Heart left ventricle (tissue), 13 donors: Measurements from ENCODE around the gene USP46.

Source experiments
- CTCF ChIP-seq, 12 donors: fragments of 200-600 bp; sonication (generic) in 4 of 12; IDR thresholded peaks; one replicate each; pipeline versions ENCODE4 v1.5.0 to v1.8.0; 2018 to 2022; ENCODE audit warnings: antibody characterized with exemption in 12 of 12, mild to moderate bottlenecking in 5 of 12
- POLR2A ChIP-seq, 2 donors: fragments of 450-650 bp; IDR thresholded peaks; one replicate each; pipeline ENCODE4 v1.6.1; 2017; ENCODE audit warnings: antibody characterized with exemption in 2 of 2, mild to moderate bottlenecking in 2 of 2, moderate library complexity in 2 of 2
- donor health status: ischemic (EF 13 %, LVEDD 7.1; RV severe dilation, severe dysfunction).
- donor health status: DM: no; HTN: yes; CAD: no.
- donor health status: DM: no; HTN: no; CAD: no.
- donor health status: ischemic (EF 25% LVEDD 6.9; RV normal size, moderate dysfunction).
- donor health status: ischemic (EF 25% LVEDD 5.7; RV mildly dilated, moderate dysfunction).
- donor health status: ischemic (EF 35%, LVEDD 5.7; RV mildly dilated, moderate dysfunction).
- donor health status: nonischemic (EF 11% LVEDD 7.7; RV severe dilation, severe dysfunction).
- donor health status: DM: yes; HTN: yes; CAD: no.
- donor health status: PGD.
- donor health status: ischemic (EF 29% LVEDD 5.4; RV normal size, mild dysfunction).
- donor health status: nonischemic (EF 23%, LVEDD 6.1; RV moderate dilation, normal function).

- TF ChIP-seq POLR2A (IDR thresholded peaks at IDR 0.05), result no peak
- no peak for TF ChIP-seq CTCF (IDR thresholded peaks at IDR 0.05)
Measured at GRCh38 chr4:52566136-52567031, 92.7 kb downstream of the USP46 start.
